ENCODE data around the gene IL18. TPM values are rescaled to one million over a fixed set of nuclear protein-coding genes. Genes with fewer than 3 reads are reported as not detected.
A peak's percentile ranks its signal among the peaks of the same experiment; 100 is the strongest.

Gene IL18
- 25.2 TPM for total RNA-seq
- polyA plus RNA-seq (ENCODE audit: insufficient read depth, low read depth, low replicate concordance), result 37.4 TPM
- long read RNA-seq, donor 1, result 0 reads
- long read RNA-seq, donor 2, result 0 reads
- long read RNA-seq, donor 3, partial matches to known transcripts, result 0 of 6 reads
- long read RNA-seq, donor 3, other reads (novel, unspliced or antisense), result 5 of 6 reads
- long read RNA-seq, donor 4, partial matches to known transcripts, result 0 of 2 reads
- long read RNA-seq, donor 4, other reads (novel, unspliced or antisense), result 0 of 2 reads
- long read RNA-seq, donor 5, partial matches to known transcripts, result 0 of 1 reads
- long read RNA-seq, donor 5, other reads (novel, unspliced or antisense), result 0 of 1 reads
- long read RNA-seq, donor 6, result 0 reads
- long read RNA-seq, donor 7, partial matches to known transcripts, result 1 of 3 reads
- long read RNA-seq, donor 7, other reads (novel, unspliced or antisense), result 0 of 3 reads
- long read RNA-seq, donor 8, result 0 reads
- long read RNA-seq, donor 9, partial matches to known transcripts, result 0 of 1 reads
- long read RNA-seq, donor 9, other reads (novel, unspliced or antisense), result 0 of 1 reads
- long read RNA-seq, donor 10, partial matches to known transcripts, result 0 of 4 reads
- long read RNA-seq, donor 10, other reads (novel, unspliced or antisense), result 0 of 4 reads

GRCh38 chr11:112163875-112164685, at the start of gene IL18:
TSS of gene IL18 (minus strand) at chr11:112164094. CDS start at chr11:112155053, 9,041 bp downstream.
- Histone ChIP-seq H3K27me3 (ENCODE audit: control insufficient read depth, insufficient read depth, low read length) (no peaks in the 10 kb centered on the region), H3K9me3 (ENCODE audit: control insufficient read depth in 2 of 3, insufficient read depth in 1 of 3, low read length in 3 of 3) (no peaks in the 10 kb centered on the region), H3K4me1 (ENCODE audit: control insufficient read depth in 2 of 3, insufficient read depth in 2 of 3, low read depth in 1 of 3, low read length in 3 of 3) (no peaks in the 10 kb centered on the region), H3K36me3 (ENCODE audit: control insufficient read depth in 2 of 3, insufficient read depth in 3 of 3, low read length in 3 of 3) (no peaks in the 10 kb centered on the region), H3K9ac (ENCODE audit: low read length in 3 of 3) (no peak within 1 kb of the TSS), H3K4me3 (ENCODE audit: low read length in 3 of 3) (peak within 1 kb of the TSS in 2 of 3 donors; percentile 51 to 56), H3K27ac (ENCODE audit: low read depth in 2 of 2, low read length in 2 of 2) (peak within 1 kb of the TSS in 1 of 2 donors; percentile 52)
- intact Hi-C loops (cut with DNase I), result no loop called here
- DNase-seq, result peak; percentile 17 to 65 (median 27)
- no peak for TF ChIP-seq CTCF (IDR thresholded peaks at IDR 0.05; ENCODE audit: borderline replicate concordance, extremely low read depth, insufficient read depth)
- no peak for FAIRE-seq

GRCh38 chr11:112212710-112213109, 48.8 kb upstream of the IL18 start:
- H3K4me3 ChIP-seq (ENCODE audit: low read length in 3 of 3), result no peak overlapping the region
- H3K36me3 ChIP-seq (ENCODE audit: control insufficient read depth in 2 of 3, insufficient read depth in 3 of 3, low read length in 3 of 3), result no peaks in the 10 kb centered on the region
- no peaks in the 10 kb centered on the region for H3K9me3 ChIP-seq (ENCODE audit: control insufficient read depth in 2 of 3, insufficient read depth in 1 of 3, low read length in 3 of 3)
- no peaks in the 10 kb centered on the region for H3K4me1 ChIP-seq (ENCODE audit: control insufficient read depth in 2 of 3, insufficient read depth in 2 of 3, low read depth in 1 of 3, low read length in 3 of 3)
- no peaks in the 10 kb centered on the region for H3K27me3 ChIP-seq (ENCODE audit: control insufficient read depth, insufficient read depth, low read length)
- intact Hi-C loops (cut with DNase I), result no loop called here
- TF ChIP-seq CTCF (IDR thresholded peaks at IDR 0.05; ENCODE audit: borderline replicate concordance, extremely low read depth, insufficient read depth), result no peak
- FAIRE-seq (no peak), DNase-seq (no peak)
- no peak overlapping the region for H3K27ac ChIP-seq (ENCODE audit: low read depth in 2 of 2, low read length in 2 of 2)
- H3K9ac ChIP-seq (ENCODE audit: low read length in 3 of 3), result no peak overlapping the region

- TF ChIP-seq CTCF (IDR thresholded peaks at IDR 0.05; ENCODE audit: borderline replicate concordance, extremely low read depth, insufficient read depth), result no peak
- Histone ChIP-seq H3K27me3 (ENCODE audit: control insufficient read depth, insufficient read depth, low read length) (no peaks in the 10 kb centered on the region), H3K9me3 (ENCODE audit: control insufficient read depth in 2 of 3, insufficient read depth in 1 of 3, low read length in 3 of 3) (no peaks in the 10 kb centered on the region), H3K27ac (ENCODE audit: low read depth in 2 of 2, low read length in 2 of 2) (no peak overlapping the region), H3K4me3 (ENCODE audit: low read length in 3 of 3) (no peak overlapping the region), H3K36me3 (ENCODE audit: control insufficient read depth in 2 of 3, insufficient read depth in 3 of 3, low read length in 3 of 3) (no peaks in the 10 kb centered on the region), H3K4me1 (ENCODE audit: control insufficient read depth in 2 of 3, insufficient read depth in 2 of 3, low read depth in 1 of 3, low read length in 3 of 3) (no peaks in the 10 kb centered on the region), H3K9ac (ENCODE audit: low read length in 3 of 3) (no peak overlapping the region)
- DNase-seq (no peak), FAIRE-seq (no peak)
- intact Hi-C loops (cut with DNase I), result no loop called here
Measured at GRCh38 chr11:112212290-112212689, 48.4 kb upstream of the IL18 start.
